PC-9 (cell line): ENCODE results near the gene PLEKHG4B. TPM values are rescaled to one million over a fixed set of nuclear protein-coding genes. Genes with fewer than 3 reads are reported as not detected.

Source experiments
- BruUV-seq: library from RNA; stranded (reverse); fragments of 400-500 nt; replicated peaks from 2 replicates; lab custom pipeline; 2021; lab: Mats Ljungman, UMichigan
- CTCF ChIA-PET: fragments of 300-600 bp; sonication (Branson Sonifier 250); formaldehyde crosslinking; loops from one replicate; lab custom pipeline; 2022; ENCODE audit warnings: antibody characterized with exemption; lab: Charles Lee
- POLR2A ChIA-PET: fragments of 300-600 bp; sonication (Branson Sonifier 250); formaldehyde crosslinking; loops from one replicate; lab custom pipeline; 2022; ENCODE audit warnings: antibody characterized with exemption; ENCODE audit not compliant: unreplicated experiment; lab: Charles Lee
- DNase-seq, 2 experiments: peaks; one replicate each; pipeline versions ENCODE4 v3.0.0 to v3.0.0-alpha.2; 2015 to 2022; ENCODE audit warnings: mixed read lengths in 1 of 2
- H2AFZ ChIP-seq: fragments of 200-600 bp; sonication (generic); 2 replicates; pipeline ENCODE4 v1.8.1; 2017; ENCODE audit warnings: antibody characterized with exemption
- H3F3A ChIP-seq: fragments of 200-600 bp; sonication (generic); 2 replicates; pipeline ENCODE4 v1.8.1; 2017; ENCODE audit warnings: antibody characterized with exemption, mild to moderate bottlenecking, low read depth; ENCODE audit not compliant: insufficient read depth
- H3K27ac ChIP-seq: fragments of 200-600 bp; sonication (generic); 2 replicates; pipeline ENCODE4 v1.6.1; 2016; ENCODE audit warnings: mixed run types
- H3K27me3 ChIP-seq: fragments of 200-600 bp; sonication (generic); 2 replicates; pipeline ENCODE4 v1.6.1; 2016; ENCODE audit warnings: low read depth, mixed run types; ENCODE audit not compliant: insufficient read depth
- H3K36me3 ChIP-seq: fragments of 200-600 bp; sonication (generic); 2 replicates; pipeline ENCODE4 v1.6.1; 2016; ENCODE audit warnings: low read depth, mixed run types
- H3K4me1 ChIP-seq: fragments of 200-600 bp; sonication (generic); replicated peaks from 2 replicates; pipeline ENCODE4 v1.6.1; 2016; ENCODE audit warnings: mixed run types; ENCODE audit not compliant: insufficient read depth
- H3K4me2 ChIP-seq: fragments of 200-600 bp; sonication (generic); 2 replicates; pipeline ENCODE4 v1.6.1; 2017; ENCODE audit warnings: mixed run types
- H3K4me3 ChIP-seq: fragments of 200-600 bp; sonication (generic); 2 replicates; pipeline ENCODE4 v1.6.1; 2016; ENCODE audit warnings: mixed run types
- H3K79me2 ChIP-seq: fragments of 200-600 bp; sonication (generic); 2 replicates; pipeline ENCODE4 v1.6.1; 2017; ENCODE audit warnings: low read depth, mixed run types
- H3K9me2 ChIP-seq: fragments of 200-600 bp; sonication (generic); 2 replicates; pipeline ENCODE4 v1.8.1; 2017; ENCODE audit warnings: mild to moderate bottlenecking; ENCODE audit not compliant: insufficient read depth
- H3K9me3 ChIP-seq: fragments of 200-600 bp; sonication (generic); 2 replicates; pipeline ENCODE4 v1.8.1; 2016; ENCODE audit warnings: low read depth; ENCODE audit not compliant: insufficient read depth
- H4K20me1 ChIP-seq: fragments of 200-600 bp; sonication (generic); 2 replicates; pipeline ENCODE4 v1.8.1; 2017; ENCODE audit not compliant: insufficient read depth
- EZH2 ChIP-seq: fragments of 200-600 bp; sonication (generic); IDR thresholded peaks from 2 replicates; pipeline ENCODE4 v1.8.0; 2017; ENCODE audit warnings: antibody characterized with exemption, low read depth
- intact Hi-C: fragments of 100-400 bp; cut with micrococcal nuclease; formaldehyde crosslinking; loops from one replicate; pipeline ENCODE4 v1.10.0; 2022; ENCODE audit not compliant: unreplicated experiment
- total RNA-seq: library from RNA; stranded (reverse); gene quantifications from 2 replicates; pipeline ENCODE4 v1.2.3, GENCODE V29; 2021
- TF ChIP-seq, protein P1 (sequence below): fragments of 200-600 bp; sonication (generic); conservative IDR thresholded peaks from 2 replicates; pipeline ENCODE4 v1.6.1; 2017; ENCODE audit warnings: mixed run types, antibody characterized with exemption, mild to moderate bottlenecking, moderate library complexity

Gene PLEKHG4B
- total RNA-seq, 1 experiment from 2014 or later, result not detected

GRCh38 chr5:119486-120097 is 27.6 kb downstream of the PLEKHG4B start:
- H3K79me2 ChIP-seq, result no peaks in the 10 kb centered on the region
- no peaks in the 10 kb centered on the region for H4K20me1 ChIP-seq
- no peaks in the 10 kb centered on the region for H3K36me3 ChIP-seq
- POLR2A ChIA-PET, result no interaction called here
- H3K4me1 ChIP-seq, result no peaks in the 10 kb centered on the region
- DNase-seq, result no peak
- H3K9me2 ChIP-seq, result no peaks in the 10 kb centered on the region
- H2AFZ ChIP-seq, result no peak overlapping the region
- H3K27me3 ChIP-seq, result peaks cover 62% of the 10 kb centered on the region
- CTCF ChIA-PET, result no interaction called here
- no peaks in the 10 kb centered on the region for H3F3A ChIP-seq
- H3K4me2 ChIP-seq, result no peak overlapping the region
- TF ChIP-seq, protein P1, sequence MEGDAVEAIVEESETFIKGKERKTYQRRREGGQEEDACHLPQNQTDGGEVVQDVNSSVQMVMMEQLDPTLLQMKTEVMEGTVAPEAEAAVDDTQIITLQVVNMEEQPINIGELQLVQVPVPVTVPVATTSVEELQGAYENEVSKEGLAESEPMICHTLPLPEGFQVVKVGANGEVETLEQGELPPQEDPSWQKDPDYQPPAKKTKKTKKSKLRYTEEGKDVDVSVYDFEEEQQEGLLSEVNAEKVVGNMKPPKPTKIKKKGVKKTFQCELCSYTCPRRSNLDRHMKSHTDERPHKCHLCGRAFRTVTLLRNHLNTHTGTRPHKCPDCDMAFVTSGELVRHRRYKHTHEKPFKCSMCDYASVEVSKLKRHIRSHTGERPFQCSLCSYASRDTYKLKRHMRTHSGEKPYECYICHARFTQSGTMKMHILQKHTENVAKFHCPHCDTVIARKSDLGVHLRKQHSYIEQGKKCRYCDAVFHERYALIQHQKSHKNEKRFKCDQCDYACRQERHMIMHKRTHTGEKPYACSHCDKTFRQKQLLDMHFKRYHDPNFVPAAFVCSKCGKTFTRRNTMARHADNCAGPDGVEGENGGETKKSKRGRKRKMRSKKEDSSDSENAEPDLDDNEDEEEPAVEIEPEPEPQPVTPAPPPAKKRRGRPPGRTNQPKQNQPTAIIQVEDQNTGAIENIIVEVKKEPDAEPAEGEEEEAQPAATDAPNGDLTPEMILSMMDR, result no peak
- TF ChIP-seq EZH2, result no peak
- intact Hi-C loops, result no loop called here
- BruUV-seq, result no TSS peak
- peaks cover 10% of the 10 kb centered on the region; the same call in 1 of the 2 replicates for H3K9me3 ChIP-seq
- no peak overlapping the region for H3K27ac ChIP-seq
- H3K4me3 ChIP-seq, result no peak overlapping the region

- Histone ChIP-seq H3F3A (no peaks in the 10 kb centered on the region), H3K9me2 (no peaks in the 10 kb centered on the region), H4K20me1 (no peaks in the 10 kb centered on the region), H3K4me1 (no peaks in the 10 kb centered on the region), H2AFZ (no peak overlapping the region), H3K4me2 (no peak overlapping the region), H3K36me3 (no peaks in the 10 kb centered on the region), H3K4me3 (no peak overlapping the region), H3K9me3 (peaks cover 15% of the 10 kb centered on the region; the same call in 1 of the 2 replicates), H3K79me2 (no peaks in the 10 kb centered on the region), H3K27ac (no peak overlapping the region), H3K27me3 (peaks cover 59% of the 10 kb centered on the region)
- no TSS peak for BruUV-seq
- intact Hi-C loops, result no loop called here
- DNase-seq, result no peak
- TF ChIP-seq, protein P1, result no peak
- TF ChIP-seq EZH2, result no peak
- POLR2A ChIA-PET, result interaction anchor here (0.6 kb wide), 1 partner anchor 142 kb away, joined by 3 read pairs; no protein-coding TSS in a partner anchor
- CTCF ChIA-PET, result no interaction called here
Measured at GRCh38 chr5:121432-121831, 29.5 kb downstream of the PLEKHG4B start.

DNA sequence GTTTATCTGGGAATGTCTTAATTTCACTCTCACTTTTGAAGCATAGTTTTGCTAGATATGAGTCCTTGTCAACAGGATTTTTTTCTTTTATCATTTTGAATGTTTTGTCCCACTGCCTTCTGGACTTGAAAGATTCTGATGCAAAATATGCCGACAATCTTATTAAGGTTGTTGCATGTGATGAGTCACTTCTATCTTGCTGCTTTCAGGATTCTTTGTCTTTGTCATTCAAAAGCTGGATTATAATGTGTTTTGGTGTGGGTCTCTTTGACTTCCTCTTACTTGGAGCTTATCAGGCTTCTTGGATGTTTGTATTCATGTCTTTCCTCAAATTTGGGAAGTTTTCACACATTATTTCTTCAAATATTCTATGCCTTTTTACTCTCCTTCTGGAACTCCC is 33.8 kb downstream of the PLEKHG4B start:
- H3K9me2 ChIP-seq, result no peaks in the 10 kb centered on the region
- no peak overlapping the region for H3K4me2 ChIP-seq
- H3K4me3 ChIP-seq, result no peak overlapping the region
- BruUV-seq, result no TSS peak
- no peak for DNase-seq
- H3K79me2 ChIP-seq, result no peaks in the 10 kb centered on the region
- no peaks in the 10 kb centered on the region for H3F3A ChIP-seq
- H3K27me3 ChIP-seq, result peaks cover 74% of the 10 kb centered on the region
- CTCF ChIA-PET, result no interaction called here
- no peaks in the 10 kb centered on the region for H4K20me1 ChIP-seq
- intact Hi-C loops, result no loop called here
- TF ChIP-seq, protein P1, result no peak
- no peak for TF ChIP-seq EZH2
- POLR2A ChIA-PET, result no interaction called here
- H3K4me1 ChIP-seq, result no peaks in the 10 kb centered on the region
- no peaks in the 10 kb centered on the region for H3K36me3 ChIP-seq
- H2AFZ ChIP-seq, result no peak overlapping the region
- H3K9me3 ChIP-seq, result peaks cover 15% of the 10 kb centered on the region; the same call in 1 of the 2 replicates
- H3K27ac ChIP-seq, result no peak overlapping the region
